Fibroblast of mammary gland (primary cell): ENCODE results near the gene RNU6-1.

Experiments used
- DNase-seq: peaks from one replicate; pipeline ENCODE4 v3.0.0-alpha.2; 2010; ENCODE audit warnings: low read depth
- H3K4me3 ChIP-seq: 2 replicates; pipeline ENCODE4 v1.5.1; 2011; ENCODE audit warnings: low read depth, mild to moderate bottlenecking, low read length, moderate library complexity; ENCODE audit not compliant: control insufficient read depth
- CTCF ChIP-seq: conservative IDR thresholded peaks from 2 replicates; pipeline ENCODE4 v1.5.1; 2011; ENCODE audit warnings: low read depth, low read length, inconsistent platforms; ENCODE audit not compliant: control insufficient read depth, insufficient read depth

RNU6-1 gene

DNA sequence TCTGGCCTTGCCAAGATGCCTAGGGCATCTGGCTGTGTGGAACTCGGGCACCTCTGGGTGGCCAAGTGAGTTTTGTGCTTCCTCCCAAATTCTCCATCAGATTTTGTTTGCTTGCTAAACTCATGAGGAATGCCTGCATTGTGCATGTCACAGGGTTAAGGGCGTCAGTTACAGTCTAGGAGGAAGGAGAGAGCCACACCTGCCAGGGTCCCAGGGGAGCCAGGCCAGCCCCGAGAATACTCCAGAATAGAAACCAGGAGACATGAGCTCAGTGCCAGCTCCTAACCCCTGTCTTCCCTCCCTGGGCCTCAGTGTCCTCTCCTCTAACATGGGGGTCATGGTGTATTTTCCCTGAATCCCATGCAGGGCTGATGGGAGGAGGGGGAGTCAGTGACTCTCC is 36.5 kb downstream of the RNU6-1 start:
- no peak for DNase-seq
- H3K4me3 ChIP-seq, result no peak overlapping the region
- TF ChIP-seq CTCF, result no peak

GRCh38 chr15:67801926-67802914 is 37.6 kb downstream of the RNU6-1 start:
- DNase-seq, result no peak
- no peak overlapping the region for H3K4me3 ChIP-seq
- TF ChIP-seq CTCF, result no peak

- no peak for TF ChIP-seq CTCF
- H3K4me3 ChIP-seq, result no peak overlapping the region
- DNase-seq, result no peak
Observed at GRCh38 chr15:67801142-67801541, 38.7 kb downstream of the RNU6-1 start.

- no peak for DNase-seq
- no peak overlapping the region for H3K4me3 ChIP-seq
- TF ChIP-seq CTCF, result no peak
Observed at GRCh38 chr15:67799801-67800205, 40.0 kb downstream of the RNU6-1 start.

DNA sequence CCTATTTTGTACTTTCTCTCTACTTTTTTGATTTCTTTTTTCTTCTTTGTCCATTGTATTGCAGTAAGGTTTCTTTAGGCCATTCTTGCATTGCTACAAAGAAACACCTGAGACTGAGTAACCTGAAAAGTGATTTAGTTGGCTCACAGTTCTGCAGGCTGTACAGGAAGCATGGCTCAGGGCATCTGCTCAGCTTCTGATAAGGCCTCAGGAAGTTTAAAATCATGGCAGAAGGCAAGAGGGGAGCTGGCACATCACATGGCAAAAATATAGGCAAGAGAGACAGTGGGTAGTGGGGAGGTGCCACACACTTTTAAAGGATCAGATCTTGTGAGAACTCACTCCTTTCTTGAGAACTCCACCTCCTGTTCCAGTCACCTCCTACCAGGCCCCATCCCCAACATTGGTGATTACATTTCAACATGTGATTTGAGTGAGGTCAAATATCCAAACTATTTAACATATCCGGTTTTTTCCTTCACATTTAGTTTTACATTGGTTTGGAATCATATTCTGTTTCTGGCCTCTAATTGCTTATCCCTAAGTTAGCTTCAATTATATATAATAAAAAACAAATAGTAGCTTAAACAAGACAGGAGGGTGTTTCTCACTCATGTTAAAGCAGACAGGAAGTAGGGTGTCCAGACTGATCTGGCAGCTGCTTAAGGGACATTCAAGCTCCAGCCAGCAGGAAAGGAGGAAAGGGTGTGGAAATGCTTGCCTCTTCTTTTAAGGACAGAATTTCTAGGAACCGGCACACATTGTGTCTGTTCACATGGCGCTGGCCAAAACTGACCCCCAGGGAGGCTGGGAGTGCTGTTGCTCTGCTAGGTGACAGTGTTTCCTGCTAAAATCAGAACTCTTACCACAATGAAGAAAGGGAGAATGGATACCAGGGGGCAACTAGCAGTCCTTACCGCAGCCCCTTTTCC is 43.4 kb downstream of the RNU6-1 start:
- no peak for DNase-seq
- TF ChIP-seq CTCF, result no peak

DNA sequence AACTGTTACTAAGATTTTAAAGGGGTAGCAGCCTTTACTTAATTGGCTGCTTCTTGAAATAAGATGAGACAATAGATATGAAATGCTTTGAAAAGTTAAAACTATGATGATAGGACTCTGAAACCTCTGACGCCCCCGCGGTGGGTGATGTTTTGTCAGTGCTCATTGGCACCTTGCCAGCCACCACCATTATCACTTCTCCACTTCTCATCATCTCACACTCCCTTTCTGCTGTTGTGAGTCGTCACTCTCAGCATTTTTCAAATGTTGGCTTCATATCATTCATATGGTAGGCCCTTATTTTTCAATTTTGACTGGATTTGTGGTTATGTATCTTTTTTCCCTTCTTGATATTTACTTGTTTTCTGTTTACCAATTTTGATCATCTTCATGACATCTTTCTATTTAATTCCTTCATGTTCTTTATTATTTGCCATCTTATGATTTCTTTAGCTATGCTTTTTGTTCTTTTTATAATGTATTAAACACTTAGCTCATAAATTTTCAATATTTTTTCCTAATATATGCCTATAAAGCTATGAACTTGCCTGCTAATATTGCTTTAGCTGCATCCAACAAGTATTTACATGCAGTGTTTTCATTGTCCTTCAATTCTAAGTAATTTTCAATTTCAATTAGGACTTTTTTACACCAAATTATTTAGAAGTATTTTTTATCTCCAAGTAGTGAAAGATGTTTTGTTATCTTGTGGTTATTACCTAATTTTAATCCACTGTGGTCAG is 44.8 kb downstream of the RNU6-1 start:
- no peak overlapping the region for H3K4me3 ChIP-seq
- TF ChIP-seq CTCF, result no peak
- DNase-seq, result no peak

More for the DNA sequence above, 43.4 kb downstream of the RNU6-1 start:
- H3K4me3 ChIP-seq, result no peak overlapping the region
